Esophagus muscularis mucosa (tissue), 3 donors: ENCODE results near the gene PRRG4.

Experiments
- CTCF ChIP-seq, 3 experiments: fragments of 200-600 bp in 2 of 3; fragments of 450-650 bp in 1 of 3; sonication (generic) in 2 of 3; IDR thresholded peaks; one replicate each; pipeline ENCODE4 v1.5.1; 2017 to 2019; ENCODE audit warnings: antibody characterized with exemption in 3 of 3, mild to moderate bottlenecking in 2 of 3, moderate library complexity in 1 of 3
- EP300 ChIP-seq: sonication (generic); formaldehyde crosslinking; IDR thresholded peaks from one replicate; pipeline ENCODE4 v1.6.1; 2017; ENCODE audit warnings: antibody characterized with exemption

- TF ChIP-seq EP300 = no peak
- TF ChIP-seq CTCF (IDR thresholded peaks at IDR 0.05) = no peak
These were observed 42.9 kb upstream of the PRRG4 start for GRCh38 chr11:32786811-32787210.
